Activated naive CD8-positive, alpha-beta T cell treated with anti-CD3 and anti-CD28 coated beads, Interleukin-2, amount 50 U/mL, for 16 hours (primary cell): ENCODE measurements around the gene HDAC11.
"Not testable (repeated sequence)": the region's sequence is repeated elsewhere in the genome, so short reads cannot be mapped to it uniquely, and the experiment has no call there.

Source experiments
- DNase-seq: peaks from one replicate; pipeline ENCODE4 v3.0.0-alpha.2; 2020; ENCODE audit warnings: low read depth, low spot score

Gene HDAC11

GRCh38 chr3:13493867-13494441 is 13.8 kb downstream of the HDAC11 start:
- DNase-seq, result no peak

DNA sequence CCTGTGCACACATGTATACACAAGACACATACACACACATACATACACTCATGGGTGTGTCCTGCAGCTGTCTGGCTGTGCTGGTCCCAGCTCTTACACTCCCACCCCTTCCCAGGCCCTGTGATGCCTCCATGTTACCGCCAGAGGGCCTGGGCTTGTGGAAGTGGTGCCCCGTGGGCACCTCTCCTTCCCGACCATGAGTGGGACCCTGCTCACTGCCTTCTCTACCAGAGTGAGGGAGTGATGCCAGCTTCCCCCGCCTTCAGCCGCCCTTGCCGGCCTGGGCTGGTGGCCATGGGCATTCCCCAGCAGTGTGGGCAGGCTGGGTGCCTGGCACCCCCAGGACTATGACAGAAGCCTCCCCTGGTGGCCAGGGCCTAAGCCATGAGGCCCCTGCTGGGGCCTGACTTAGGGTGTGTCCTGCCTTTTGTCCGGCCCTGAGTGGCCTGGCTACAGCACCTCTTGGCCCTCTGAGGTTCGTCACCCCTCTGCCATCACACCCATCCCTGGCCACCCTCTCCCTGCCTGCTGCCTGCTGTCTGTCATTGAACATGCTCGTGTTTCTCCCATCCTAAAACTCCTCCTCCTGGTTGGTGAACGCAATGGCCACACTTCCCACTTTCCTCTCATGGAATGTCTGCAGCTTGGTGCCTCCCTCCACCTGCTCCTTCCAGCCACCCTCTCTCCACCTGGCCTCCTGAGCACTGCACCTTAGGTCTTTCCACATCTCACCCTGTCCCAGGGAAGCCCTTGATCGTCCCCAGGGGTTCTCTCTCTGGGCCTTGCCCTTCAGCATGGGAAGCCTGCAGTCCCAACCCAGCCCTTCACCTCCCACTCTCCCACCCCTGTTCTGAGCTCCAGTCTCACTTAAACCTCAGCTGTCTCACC is 14.6 kb downstream of the HDAC11 start:
- no peak for DNase-seq

DNA sequence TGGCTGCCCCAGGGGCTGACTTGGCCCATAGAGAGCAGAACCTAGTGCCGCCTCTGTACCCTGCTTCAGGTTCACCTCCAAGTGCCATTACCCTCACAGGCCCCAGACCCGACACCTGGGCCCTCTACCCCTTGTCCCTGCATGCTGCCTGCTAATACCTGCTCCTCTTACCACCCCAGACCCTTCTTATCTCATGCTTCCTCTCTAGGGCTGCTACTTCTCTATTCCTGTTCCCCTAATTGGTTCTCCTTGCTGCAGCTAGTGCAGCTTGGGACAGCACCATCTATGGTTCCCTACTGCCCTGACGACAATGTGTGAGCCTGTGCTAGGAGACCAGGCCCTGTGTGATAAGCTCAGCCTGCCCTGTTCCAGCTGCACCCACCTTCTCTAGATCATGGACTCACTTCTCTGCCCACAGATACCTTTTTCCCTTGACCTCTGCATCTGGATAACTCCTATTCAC is 15.3 kb downstream of the HDAC11 start:
- DNase-seq, result no peak

GRCh38 chr3:13495921-13496723 is 16.0 kb downstream of the HDAC11 start:
- peak; percentile 35 for DNase-seq

DNA sequence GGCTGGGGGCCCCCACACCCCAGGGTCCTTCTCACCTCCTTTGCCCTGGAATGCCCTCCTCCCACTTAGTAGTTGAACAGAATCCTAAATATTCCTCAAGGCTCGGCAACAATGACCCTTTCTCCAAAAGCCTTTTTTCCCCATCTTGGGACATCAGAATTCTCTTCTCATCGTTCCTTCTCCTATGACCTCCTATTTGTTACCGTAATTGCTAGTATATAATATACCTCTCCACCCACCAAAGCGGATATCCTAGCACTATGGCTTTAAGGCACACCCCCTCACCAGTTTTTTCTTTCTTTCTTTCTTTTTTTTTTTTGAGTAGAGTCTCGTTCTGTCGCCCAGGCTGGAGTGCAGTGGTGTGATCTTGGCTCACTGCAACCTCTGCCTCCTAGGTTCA is 16.8 kb downstream of the HDAC11 start:
- DNase-seq, result no peak

DNA sequence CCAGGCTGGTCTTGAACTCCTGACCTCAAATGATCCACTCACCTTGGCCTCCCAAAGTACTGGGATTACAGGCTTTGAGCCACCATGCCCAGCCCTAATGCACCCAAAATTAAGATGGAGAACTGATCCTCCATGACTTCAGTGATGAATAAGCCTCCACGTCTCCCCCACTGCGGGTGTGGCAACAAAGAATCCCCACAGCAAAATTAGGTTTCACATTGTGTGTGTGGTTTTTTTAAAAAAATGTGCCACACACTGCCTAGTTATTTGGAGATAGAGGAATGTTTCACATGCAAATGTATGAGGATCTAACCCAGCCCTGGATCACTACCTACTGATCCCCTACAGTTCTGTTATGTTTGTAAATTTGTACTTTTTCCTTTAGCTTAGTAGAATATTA is 17.3 kb downstream of the HDAC11 start:
- no peak for DNase-seq

DNA sequence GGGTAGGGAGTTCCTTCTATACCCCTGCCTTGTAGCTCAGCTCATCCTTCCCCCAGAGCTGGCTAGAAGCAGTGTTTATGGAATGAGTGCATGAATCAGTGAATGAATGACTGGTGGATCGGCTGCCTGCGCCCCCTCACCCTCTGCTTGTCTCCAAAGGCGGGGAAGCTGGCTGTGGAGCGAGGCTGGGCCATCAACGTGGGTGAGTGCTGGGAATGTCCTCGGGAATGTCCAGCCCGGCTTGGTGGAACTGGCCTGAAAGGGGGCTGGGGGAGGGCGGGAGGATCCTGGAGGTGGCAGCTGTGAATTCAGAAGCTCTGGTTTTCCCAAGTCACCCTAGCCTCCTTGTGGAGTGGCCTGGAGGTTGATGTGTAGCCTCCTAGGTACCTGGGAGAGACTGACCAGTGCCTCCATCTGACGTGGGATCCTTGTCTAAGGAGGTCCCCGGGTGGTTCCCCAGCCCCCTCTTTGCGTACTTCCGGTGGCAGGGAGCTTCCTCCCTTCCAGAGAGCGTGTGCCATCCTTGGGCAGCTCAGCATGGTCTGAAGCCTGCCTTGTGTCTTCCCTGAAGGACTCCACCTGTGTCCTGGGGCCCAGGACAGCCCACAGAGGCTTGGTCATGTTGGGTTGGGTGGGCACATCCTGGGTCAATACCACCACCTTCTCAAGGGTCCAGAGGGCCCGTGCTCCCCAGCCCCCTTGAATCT is 18.4 kb downstream of the HDAC11 start:
- DNase-seq, result no peak

DNA sequence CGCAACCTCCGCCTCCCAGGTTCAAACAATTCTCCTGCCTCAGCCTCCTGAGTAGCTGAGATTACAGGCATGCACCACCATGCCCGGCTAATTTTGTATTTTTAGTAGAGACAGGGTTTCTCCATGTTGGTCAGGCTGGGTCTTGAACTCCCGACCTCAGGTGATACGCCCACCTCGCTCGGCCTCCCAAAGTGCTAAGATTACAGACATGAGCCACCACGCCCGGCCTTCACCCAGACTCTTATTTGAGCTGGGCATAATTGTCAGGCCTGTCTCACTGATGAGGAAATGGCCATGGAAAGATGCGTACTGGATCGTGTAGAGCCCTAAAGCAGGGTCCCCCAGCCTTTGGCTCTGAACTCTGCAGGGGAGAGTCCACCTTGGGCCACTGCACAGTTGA is 19.1 kb downstream of the HDAC11 start:
- DNase-seq, result not testable (repeated sequence)

GRCh38 chr3:13500133-13500885 is 20.2 kb downstream of the HDAC11 start:
- no peak for DNase-seq

- DNase-seq, result no peak
Observed at GRCh38 chr3:13501056-13501455, 20.9 kb downstream of the HDAC11 start.

- no peak for DNase-seq
Observed at GRCh38 chr3:13501521-13501920, 21.4 kb downstream of the HDAC11 start.

DNA sequence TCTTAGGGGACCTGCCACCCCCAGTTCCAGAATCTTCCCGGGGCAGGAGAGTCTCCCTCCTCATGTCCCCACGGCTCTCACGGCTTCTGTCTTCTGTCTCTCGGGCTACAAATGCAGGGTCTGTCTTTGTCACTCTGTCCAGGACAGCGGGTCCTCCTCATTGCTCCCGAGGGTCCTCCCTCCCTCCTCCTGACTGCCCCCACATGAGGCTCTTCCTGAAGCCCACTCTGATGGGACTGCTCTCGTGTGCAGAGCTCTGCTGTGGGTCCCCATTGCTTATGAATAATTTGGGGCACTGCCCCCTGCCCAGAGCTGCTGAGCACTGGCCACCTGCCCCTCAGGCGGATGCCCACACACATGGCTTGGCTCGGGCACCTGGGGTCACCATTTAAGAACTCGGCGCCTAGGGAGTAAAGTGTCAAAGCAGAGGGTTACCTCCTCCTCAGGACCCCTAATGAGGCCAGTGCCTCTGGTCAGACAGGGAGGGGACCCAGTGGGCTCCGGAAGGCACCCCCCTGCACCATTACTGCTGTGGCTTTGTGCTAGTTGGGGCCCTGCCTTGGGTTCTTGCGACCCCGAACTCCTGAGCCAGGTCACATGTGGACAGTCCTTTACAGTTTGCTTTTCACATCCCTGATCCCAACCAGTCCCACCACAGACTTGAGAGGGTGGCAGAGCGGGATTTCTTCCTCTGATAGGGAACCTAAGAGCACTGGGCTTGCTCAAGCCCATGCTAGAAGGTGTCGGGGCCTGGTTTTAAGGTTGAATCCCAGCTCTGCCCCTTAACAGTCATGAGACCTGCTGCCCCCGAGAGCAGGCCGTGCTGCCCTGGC is 22.1 kb downstream of the HDAC11 start:
- no peak for DNase-seq

DNA sequence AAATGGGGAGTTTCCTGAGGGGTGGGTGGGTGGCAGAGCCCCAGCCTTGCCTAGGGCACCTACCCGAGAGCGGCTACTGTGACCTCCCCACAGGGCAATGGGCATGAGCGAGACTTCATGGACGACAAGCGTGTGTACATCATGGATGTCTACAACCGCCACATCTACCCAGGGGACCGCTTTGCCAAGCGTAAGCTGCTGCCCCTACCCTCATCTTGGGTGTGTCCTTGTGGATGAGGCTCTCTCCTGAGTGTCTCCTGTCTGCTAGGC is 22.6 kb downstream of the HDAC11 start:
- no peak for DNase-seq

- no peak for DNase-seq
Observed at GRCh38 chr3:13504161-13504831, 24.2 kb downstream of the HDAC11 start.

DNA sequence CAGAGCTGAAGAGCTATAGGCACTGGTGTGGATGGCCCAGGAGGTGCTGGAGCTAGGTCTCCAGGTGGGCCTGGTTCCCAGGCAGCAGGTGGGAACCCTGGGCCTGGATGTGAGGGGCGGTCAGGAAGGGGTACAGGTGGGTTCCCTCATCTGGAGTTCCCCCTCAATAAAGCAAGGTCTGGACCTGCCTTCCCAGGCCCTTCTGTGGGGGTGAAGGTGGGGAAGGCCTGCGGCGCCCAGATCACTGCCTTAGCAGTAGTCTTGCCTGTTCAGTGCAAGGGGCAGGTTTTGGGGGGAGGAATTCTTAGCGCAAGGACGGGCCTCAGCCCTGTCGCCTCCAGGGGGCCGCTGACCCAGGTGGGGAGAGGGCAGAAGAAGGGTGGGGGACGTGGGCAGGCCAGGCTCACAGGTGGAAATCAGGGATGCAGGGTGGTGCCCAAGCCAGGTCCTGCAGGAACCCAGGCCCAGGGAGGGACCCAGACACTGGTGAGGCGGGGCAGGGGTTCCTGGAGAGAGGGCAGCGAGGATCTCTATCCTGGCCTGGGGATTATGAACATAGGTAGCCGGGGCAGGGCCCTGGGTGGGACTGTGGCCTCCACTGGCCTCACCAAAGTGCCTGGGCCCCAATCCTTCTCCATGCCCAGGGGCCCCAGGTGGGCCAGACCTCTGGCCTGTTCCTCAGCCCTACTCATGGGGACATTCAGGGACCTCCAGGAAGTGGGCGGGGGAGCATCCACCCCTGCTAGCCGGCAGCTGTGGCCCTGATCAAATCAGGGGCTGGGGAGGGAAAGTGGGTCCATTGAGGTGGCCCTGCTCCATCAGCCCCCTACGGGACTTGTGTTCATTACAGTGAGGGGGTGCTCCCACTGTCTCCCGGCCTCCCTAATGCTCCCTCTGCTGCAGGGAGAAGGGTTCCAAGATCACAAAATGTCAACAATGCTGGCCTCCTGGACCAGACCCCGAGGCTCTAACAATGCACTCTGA is 25.3 kb downstream of the HDAC11 start:
- no peak for DNase-seq

GRCh38 chr3:13506239-13506638 is 26.1 kb downstream of the HDAC11 start:
- DNase-seq, result no peak

- no peak for DNase-seq
Observed at GRCh38 chr3:13506680-13507079, 26.6 kb downstream of the HDAC11 start.

DNA sequence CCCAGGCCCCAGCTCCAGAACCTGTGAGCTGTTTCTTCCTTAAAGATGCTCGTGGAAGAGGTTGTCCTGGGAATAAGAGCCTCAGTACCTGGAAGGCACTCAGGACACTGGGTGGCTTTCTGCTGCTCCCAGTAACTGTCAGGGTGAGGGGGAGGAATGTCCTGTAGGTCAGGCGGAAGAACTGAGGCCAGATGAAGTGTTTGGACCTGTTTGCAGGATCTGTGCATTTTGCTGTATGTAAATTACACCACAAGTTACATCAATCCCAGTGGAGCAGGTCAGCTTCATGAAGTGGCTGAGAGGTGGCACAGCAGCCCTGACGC is 27.1 kb downstream of the HDAC11 start:
- no peak for DNase-seq
